ENCODE results near the gene PRC1. TPM values are rescaled to one million over a fixed set of nuclear protein-coding genes. Genes with fewer than 3 reads are reported as not detected.

The PRC1 gene, protein sequence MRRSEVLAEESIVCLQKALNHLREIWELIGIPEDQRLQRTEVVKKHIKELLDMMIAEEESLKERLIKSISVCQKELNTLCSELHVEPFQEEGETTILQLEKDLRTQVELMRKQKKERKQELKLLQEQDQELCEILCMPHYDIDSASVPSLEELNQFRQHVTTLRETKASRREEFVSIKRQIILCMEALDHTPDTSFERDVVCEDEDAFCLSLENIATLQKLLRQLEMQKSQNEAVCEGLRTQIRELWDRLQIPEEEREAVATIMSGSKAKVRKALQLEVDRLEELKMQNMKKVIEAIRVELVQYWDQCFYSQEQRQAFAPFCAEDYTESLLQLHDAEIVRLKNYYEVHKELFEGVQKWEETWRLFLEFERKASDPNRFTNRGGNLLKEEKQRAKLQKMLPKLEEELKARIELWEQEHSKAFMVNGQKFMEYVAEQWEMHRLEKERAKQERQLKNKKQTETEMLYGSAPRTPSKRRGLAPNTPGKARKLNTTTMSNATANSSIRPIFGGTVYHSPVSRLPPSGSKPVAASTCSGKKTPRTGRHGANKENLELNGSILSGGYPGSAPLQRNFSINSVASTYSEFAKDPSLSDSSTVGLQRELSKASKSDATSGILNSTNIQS
- 160 and 161 TPM in 2 replicates for total RNA-seq
- long read RNA-seq, full-length matches to known transcripts = 39 of 208 reads
- long read RNA-seq, partial matches to known transcripts = 53 of 208 reads
- long read RNA-seq, other reads (novel, unspliced or antisense) = 116 of 208 reads

DNA sequence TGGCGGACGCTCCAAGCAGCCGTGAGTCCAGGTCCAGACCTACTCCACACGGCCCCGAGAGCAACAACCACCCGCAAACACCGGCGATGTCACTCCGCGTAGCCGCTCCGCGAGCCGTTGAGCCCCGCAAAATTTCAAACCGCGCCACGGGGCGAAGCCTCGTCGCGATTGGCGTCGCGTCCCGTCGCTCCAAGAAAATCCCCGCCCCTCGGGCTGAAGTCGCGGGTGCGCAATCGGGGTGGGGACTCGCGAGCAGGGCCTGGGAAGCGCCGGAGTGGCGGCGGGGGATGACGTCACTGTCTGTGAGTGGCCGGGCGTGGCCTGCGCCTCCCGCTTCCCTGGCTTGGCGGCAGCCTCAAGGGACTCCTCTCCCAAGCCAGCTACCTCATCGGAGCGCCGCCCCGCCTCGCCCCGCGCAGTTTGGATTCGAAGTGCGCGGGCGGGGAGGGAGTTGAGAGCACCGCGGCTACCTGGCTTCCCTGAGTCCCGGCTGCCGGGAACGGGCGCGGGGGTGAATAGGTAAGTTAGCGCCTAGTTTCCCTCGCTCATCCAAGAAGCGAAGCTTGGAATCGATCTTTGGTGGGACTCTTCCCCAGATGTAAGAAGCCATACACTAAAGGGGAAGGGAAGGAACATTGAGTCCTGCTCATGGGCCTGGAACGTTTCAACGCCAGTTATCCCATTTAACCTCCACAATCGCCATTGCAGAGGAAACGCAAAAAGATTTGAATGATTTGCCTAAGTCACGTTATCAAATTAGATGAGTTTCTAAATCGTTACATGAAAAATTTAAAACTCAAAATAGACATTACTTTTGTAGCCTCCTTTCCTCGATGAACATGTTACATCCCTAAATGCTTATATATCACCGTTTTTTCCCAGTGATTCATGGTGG is at the start of gene PRC1:
Gene PRC1, minus strand, starts transcription at position 119 of the 895 bp plus-strand sequence. Its CDS starts 118 bp downstream, at position 1.
- TF ChIP-seq, protein P1, sequence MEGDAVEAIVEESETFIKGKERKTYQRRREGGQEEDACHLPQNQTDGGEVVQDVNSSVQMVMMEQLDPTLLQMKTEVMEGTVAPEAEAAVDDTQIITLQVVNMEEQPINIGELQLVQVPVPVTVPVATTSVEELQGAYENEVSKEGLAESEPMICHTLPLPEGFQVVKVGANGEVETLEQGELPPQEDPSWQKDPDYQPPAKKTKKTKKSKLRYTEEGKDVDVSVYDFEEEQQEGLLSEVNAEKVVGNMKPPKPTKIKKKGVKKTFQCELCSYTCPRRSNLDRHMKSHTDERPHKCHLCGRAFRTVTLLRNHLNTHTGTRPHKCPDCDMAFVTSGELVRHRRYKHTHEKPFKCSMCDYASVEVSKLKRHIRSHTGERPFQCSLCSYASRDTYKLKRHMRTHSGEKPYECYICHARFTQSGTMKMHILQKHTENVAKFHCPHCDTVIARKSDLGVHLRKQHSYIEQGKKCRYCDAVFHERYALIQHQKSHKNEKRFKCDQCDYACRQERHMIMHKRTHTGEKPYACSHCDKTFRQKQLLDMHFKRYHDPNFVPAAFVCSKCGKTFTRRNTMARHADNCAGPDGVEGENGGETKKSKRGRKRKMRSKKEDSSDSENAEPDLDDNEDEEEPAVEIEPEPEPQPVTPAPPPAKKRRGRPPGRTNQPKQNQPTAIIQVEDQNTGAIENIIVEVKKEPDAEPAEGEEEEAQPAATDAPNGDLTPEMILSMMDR (conservative IDR thresholded peaks at IDR 0.05) = peak; percentile 2
- Mint-ChIP-seq H3K27ac (ENCODE audit: unreplicated experiment) (peak within 1 kb of the TSS; percentile 100), H3K4me1 (peaks cover 36% of the 10 kb centered on the region), H3K27me3 (ENCODE audit: low read depth) (peaks cover 2% of the 10 kb centered on the region), H3K4me3 (peak within 1 kb of the TSS; percentile 100), H3K9me3 (no peaks in the 10 kb centered on the region), H3K36me3 (ENCODE audit: low read depth) (peaks cover 10% of the 10 kb centered on the region)
- DNase-seq (ENCODE audit: low read depth, low spot score) = peak; percentile 97

DNA sequence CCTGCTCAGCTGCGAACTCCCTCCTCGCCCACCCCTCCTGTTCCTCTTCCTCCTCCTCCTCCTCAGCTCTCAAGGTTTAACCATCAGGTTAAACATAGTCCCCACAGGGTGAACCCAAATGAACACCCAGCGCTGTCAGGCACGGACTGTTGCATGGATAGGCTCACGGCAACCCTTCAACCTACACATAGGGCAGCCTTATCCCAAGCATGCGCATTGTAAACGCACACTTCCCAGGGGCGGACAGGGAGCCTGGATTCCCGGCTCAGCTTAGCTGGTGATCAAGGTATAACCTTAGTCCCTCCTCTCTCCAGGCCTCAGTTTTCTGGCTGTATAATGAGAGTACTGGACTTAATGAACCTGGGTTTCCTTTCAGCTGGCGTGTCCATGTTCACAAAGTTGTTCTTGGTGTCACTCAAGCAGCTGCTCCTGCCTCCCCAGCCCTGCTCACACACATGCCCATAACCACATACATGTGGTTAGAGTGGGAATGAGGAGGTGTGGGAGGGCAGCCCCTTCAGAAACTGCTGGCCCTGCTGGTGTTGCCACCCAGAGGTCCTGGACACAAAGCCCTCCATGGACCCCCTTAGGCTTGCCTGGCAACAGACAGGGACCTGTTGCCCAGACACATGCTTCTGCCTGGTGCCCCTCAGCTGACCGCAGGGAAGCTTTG is 49.0 kb upstream of the PRC1 start:
- peaks cover 28% of the 10 kb centered on the region for H3K27me3 Mint-ChIP-seq (ENCODE audit: low read depth)
- H3K9me3 Mint-ChIP-seq = no peaks in the 10 kb centered on the region
- TF ChIP-seq, protein P1 (conservative IDR thresholded peaks at IDR 0.05) = no peak
- no peaks in the 10 kb centered on the region for H3K4me1 Mint-ChIP-seq
- H3K4me3 Mint-ChIP-seq = no peak overlapping the region
- no peaks in the 10 kb centered on the region for H3K36me3 Mint-ChIP-seq (ENCODE audit: low read depth)
- DNase-seq (ENCODE audit: low read depth, low spot score) = no peak
- peak overlapping the region; percentile 87 for H3K27ac Mint-ChIP-seq (ENCODE audit: unreplicated experiment)

DNA sequence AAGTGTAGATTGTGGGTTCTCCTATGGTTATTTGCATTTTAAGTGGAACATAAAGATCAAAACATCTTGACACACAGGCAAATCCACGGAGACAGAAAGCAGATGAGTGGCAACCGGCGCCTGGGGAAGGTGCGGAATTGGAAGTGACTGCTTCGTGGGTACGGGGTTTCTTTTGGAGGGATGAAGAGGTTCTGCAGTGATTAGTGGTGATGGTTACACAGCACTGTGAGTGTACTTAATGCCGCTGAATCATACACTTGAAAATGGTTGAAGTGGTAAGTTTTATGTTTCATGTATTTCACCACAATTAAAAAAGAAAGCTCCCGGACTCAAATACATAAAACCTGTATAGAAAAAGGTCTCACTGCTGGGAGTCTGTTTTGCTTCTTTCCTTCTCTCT is 46.5 kb upstream of the PRC1 start:
- no peak overlapping the region for H3K27ac Mint-ChIP-seq (ENCODE audit: unreplicated experiment)
- no peak overlapping the region for H3K4me3 Mint-ChIP-seq
- H3K27me3 Mint-ChIP-seq (ENCODE audit: low read depth) = peaks cover 22% of the 10 kb centered on the region
- no peak for DNase-seq (ENCODE audit: low read depth, low spot score)
- H3K4me1 Mint-ChIP-seq = no peaks in the 10 kb centered on the region
- TF ChIP-seq, protein P1 (conservative IDR thresholded peaks at IDR 0.05) = no peak
- H3K36me3 Mint-ChIP-seq (ENCODE audit: low read depth) = no peaks in the 10 kb centered on the region
- no peaks in the 10 kb centered on the region for H3K9me3 Mint-ChIP-seq

DNA sequence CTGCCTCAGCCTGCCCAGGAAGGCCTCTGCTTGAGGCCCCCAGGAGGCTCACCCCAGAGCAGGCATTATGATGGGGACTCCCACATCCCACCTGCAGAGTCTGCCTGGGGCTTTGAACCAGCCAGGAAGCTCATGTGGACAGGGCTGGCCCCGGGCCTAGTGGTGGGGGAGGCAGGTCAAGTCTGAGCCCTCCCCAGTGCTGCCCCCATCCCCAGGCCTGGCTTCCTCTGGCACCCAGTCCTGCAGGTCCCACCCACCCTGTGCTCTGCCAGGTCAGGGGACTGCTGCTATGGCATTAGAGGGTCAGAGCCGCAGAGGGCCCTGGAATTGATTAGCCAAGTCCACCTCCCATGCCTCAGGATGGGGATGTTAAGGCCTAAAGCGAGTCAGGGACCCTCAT is 45.7 kb upstream of the PRC1 start:
- H3K4me3 Mint-ChIP-seq = no peak overlapping the region
- TF ChIP-seq, protein P1 (conservative IDR thresholded peaks at IDR 0.05) = no peak
- H3K9me3 Mint-ChIP-seq = no peaks in the 10 kb centered on the region
- no peak overlapping the region for H3K27ac Mint-ChIP-seq (ENCODE audit: unreplicated experiment)
- H3K36me3 Mint-ChIP-seq (ENCODE audit: low read depth) = no peaks in the 10 kb centered on the region
- no peaks in the 10 kb centered on the region for H3K4me1 Mint-ChIP-seq
- no peak for DNase-seq (ENCODE audit: low read depth, low spot score)
- peaks cover 24% of the 10 kb centered on the region for H3K27me3 Mint-ChIP-seq (ENCODE audit: low read depth)

All from neural crest cell (in vitro differentiated cells).